Measurements from ENCODE around the gene TXNDC5.

DNA sequence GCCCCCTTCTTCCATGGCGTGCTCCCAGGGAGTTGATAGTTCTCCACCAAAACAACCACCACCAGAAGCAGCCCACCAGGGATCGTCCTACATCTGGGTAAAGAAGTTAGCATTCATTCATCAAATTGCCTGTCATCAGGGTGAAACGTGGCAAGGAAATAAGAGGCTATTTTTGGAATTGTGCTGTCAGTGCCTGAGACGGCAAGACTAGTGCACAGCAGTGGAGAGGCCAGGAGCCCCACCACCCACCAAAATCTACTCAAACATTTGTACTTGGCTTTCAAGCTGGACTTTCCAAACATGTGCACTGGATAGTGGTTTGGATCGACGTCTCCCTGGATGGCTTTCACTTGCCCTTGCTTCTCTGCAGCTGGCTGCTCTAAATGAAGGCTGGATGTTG, 44.8 kb downstream of the TXNDC5 start:
- TF ChIP-seq, protein P1, sequence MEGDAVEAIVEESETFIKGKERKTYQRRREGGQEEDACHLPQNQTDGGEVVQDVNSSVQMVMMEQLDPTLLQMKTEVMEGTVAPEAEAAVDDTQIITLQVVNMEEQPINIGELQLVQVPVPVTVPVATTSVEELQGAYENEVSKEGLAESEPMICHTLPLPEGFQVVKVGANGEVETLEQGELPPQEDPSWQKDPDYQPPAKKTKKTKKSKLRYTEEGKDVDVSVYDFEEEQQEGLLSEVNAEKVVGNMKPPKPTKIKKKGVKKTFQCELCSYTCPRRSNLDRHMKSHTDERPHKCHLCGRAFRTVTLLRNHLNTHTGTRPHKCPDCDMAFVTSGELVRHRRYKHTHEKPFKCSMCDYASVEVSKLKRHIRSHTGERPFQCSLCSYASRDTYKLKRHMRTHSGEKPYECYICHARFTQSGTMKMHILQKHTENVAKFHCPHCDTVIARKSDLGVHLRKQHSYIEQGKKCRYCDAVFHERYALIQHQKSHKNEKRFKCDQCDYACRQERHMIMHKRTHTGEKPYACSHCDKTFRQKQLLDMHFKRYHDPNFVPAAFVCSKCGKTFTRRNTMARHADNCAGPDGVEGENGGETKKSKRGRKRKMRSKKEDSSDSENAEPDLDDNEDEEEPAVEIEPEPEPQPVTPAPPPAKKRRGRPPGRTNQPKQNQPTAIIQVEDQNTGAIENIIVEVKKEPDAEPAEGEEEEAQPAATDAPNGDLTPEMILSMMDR (IDR thresholded peaks at IDR 0.05): no peak
- no peak for TF ChIP-seq POLR2A (IDR thresholded peaks at IDR 0.05)
